Skeletal muscle satellite cell (primary cell): ENCODE measurements around the gene PTH1R.

ENCODE experiments used
- H3K27me3 ChIP-seq: 2 replicates; pipeline ENCODE4 v1.7.0; 2013; ENCODE audit warnings: low read length; ENCODE audit not compliant: control insufficient read depth, insufficient read depth
- H3K36me3 ChIP-seq: 2 replicates; pipeline ENCODE4 v1.7.0; 2013; ENCODE audit warnings: mild to moderate bottlenecking, control low read depth, low read length; ENCODE audit not compliant: insufficient read depth
- H3K4me1 ChIP-seq: 2 replicates; pipeline ENCODE4 v1.7.0; 2013; ENCODE audit warnings: low read length; ENCODE audit not compliant: control insufficient read depth, insufficient read depth
- H3K4me2 ChIP-seq: 2 replicates; pipeline ENCODE4 v1.7.0; 2013; ENCODE audit warnings: mild to moderate bottlenecking, low read length
- H3K4me3 ChIP-seq: 2 replicates; pipeline ENCODE4 v1.7.0; 2013; ENCODE audit warnings: low read length
- H3K9ac ChIP-seq: 2 replicates; pipeline ENCODE4 v1.7.0; 2013; ENCODE audit warnings: mild to moderate bottlenecking, low read depth, low read length, moderate library complexity
- H3K9me3 ChIP-seq: replicated peaks from 2 replicates; pipeline ENCODE4 v1.7.0; 2013; ENCODE audit warnings: mild to moderate bottlenecking, control low read depth, low read length

Gene PTH1R

DNA sequence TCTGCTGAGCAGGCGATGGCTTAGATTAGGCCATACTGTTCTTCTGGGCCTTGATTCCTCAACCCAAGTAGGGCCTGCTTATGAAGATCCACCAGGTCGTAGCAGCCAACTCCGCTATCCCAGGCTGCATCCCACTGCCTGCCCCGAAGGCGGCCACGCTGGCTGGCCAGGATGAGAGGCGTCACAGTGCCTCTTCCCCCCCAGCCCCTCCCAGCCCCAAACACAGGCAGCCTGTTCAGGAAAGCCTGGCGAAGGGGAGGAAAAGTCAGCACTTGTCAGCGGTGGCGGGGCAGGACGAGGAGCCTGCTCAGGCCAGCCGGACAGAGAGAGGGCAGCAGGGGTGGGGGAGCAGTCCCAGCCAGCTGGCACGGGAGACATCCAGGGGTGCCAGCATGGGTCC lies 11.2 kb downstream of the PTH1R start:
- H3K27me3 ChIP-seq: peaks cover 55% of the 10 kb centered on the region

DNA sequence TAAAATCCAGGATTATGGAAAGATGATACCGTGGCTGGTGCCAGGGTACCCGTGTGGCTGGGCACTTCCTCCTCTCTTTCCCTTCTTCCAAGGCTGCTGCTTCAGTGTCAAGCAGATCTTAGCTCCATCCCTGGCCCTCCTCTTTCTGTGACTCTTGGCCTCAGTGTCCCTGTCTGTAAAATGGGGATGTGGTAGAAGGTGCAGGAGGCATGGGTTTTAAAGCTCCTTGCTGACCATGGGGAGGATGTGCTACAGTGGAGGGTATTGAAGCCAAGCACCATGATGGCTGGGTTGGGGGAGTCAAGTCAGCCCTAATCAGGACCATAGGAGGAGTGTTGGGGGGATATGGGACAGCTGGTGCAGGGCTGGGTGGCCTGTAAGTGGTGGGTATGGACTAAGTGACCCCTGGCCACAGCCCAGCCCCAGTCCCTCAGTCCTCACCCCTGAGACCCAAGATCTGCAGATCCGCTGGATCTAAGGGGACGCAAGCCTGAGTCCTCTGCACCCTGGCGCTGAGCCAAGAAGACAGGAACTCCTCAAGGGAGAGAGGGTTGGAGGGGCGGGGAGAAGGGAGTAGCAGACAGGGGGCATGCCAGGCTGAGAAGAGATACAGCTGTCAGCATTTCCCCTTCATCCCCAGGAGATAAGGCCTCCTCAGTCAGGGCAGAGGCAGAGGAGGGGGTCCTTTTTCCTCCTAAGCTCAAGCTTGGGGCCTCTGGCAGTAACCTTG lies 12.0 kb downstream of the PTH1R start:
- Histone ChIP-seq H3K9me3 (no peaks in the 10 kb centered on the region), H3K9ac (no peak overlapping the region)

More for the DNA sequence above, 11.2 kb downstream of the PTH1R start:
- Histone ChIP-seq H3K9me3 (no peaks in the 10 kb centered on the region), H3K4me3 (no peak overlapping the region), H3K4me1 (peaks cover 12% of the 10 kb centered on the region), H3K4me2 (no peak overlapping the region), H3K36me3 (no peaks in the 10 kb centered on the region), H3K9ac (no peak overlapping the region)

DNA sequence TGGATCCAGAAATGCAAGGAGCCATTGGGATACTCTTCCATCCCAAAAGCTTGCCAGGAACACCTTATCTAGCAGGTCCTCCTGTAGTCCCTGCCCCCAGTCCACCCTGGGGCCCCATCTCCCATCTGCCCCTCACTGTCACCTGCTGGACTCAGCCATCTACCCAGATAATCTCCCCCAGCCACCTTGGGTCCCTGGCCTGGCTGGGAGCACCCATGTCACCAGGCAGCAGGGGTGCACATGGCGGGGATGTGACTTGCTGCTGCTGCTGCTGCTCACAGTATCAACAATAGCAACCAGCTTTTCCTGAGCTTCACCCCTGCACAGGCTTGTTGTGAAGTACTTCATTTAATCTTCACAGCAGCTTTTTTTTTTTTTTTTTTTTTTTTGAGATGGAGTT lies 12.6 kb downstream of the PTH1R start:
- Histone ChIP-seq H3K27me3 (peaks cover 40% of the 10 kb centered on the region), H3K4me1 (peaks cover 12% of the 10 kb centered on the region), H3K9me3 (no peaks in the 10 kb centered on the region), H3K4me3 (no peak overlapping the region), H3K4me2 (no peak overlapping the region), H3K36me3 (no peaks in the 10 kb centered on the region), H3K9ac (no peak overlapping the region)

More for the DNA sequence above, 12.0 kb downstream of the PTH1R start:
- no peak overlapping the region for H3K4me2 ChIP-seq
- peaks cover 12% of the 10 kb centered on the region for H3K4me1 ChIP-seq
- H3K36me3 ChIP-seq: no peaks in the 10 kb centered on the region
- H3K4me3 ChIP-seq: no peak overlapping the region
- H3K27me3 ChIP-seq: peaks cover 46% of the 10 kb centered on the region

DNA sequence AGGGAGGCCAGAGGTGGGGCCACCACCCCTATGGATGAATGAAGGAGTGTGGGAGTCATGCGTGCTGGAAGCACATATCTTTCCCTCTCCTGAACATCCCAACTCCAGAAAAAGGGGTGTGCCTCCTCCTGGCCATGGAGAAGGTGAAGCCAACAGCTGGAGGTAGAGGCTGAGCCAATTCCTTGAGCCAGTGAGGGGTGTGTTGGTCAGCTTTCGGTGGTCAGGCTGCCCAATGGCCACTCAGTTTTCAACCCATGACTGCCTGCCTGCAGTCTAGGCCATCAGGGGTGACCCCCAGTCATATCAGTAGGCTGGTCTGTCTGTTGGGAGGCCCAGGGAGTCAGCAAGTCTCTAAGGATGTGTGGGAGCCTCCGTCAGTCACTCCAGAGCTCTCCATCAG lies 13.6 kb downstream of the PTH1R start:
- Histone ChIP-seq H3K27me3 (peaks cover 42% of the 10 kb centered on the region), H3K4me3 (no peak overlapping the region), H3K4me2 (no peak overlapping the region), H3K36me3 (no peaks in the 10 kb centered on the region), H3K9ac (no peak overlapping the region), H3K4me1 (peaks cover 12% of the 10 kb centered on the region), H3K9me3 (no peaks in the 10 kb centered on the region)

DNA sequence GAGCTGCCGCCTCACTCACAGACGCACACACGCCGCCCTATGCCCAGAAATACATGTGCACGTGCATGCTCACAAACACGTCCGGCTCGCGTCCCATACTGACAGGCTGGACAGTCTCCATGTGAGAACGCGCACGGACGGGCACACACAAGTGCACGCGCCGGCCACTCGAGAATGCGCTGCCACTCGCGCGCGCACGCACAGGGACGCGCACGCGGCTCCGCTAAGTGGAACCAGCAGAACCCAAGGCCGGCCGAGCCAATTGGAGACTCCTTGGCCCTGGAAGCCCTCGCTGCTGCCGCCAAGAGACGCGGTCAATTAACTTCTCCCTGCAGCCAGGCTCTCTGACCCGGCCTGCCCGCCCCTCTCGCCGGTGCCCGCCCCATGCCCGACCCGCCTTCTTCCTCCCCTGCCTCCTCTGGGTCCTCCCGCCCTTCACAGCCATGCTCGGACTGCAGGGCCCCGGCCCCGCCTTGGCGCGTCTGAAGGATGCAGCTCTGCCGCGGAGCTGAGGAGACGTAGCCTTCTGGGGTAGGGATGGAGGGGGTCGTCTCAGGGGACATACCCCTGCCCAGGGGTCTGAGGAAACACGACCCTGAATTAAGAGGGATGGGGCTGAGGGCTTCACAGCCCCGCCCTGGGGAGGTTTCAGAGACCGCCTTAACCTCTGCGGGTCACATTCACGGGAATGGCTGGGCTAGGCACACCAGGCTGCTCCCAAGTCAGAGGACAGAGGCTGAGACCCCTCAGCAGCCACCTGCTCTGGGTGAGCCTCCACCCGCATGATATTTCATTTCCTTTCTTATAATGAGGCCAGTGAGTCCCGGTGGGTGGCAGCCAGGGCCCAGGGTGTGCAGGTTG lies 15.0 kb downstream of the PTH1R start:
- peak overlapping the region; percentile 12 for H3K9ac ChIP-seq
- H3K4me2 ChIP-seq: peak overlapping the region; percentile 94
- no peaks in the 10 kb centered on the region for H3K9me3 ChIP-seq
- H3K27me3 ChIP-seq: peaks cover 39% of the 10 kb centered on the region
- H3K4me3 ChIP-seq: peak overlapping the region; percentile 68
- peaks cover 12% of the 10 kb centered on the region for H3K4me1 ChIP-seq
- H3K36me3 ChIP-seq: no peaks in the 10 kb centered on the region

DNA sequence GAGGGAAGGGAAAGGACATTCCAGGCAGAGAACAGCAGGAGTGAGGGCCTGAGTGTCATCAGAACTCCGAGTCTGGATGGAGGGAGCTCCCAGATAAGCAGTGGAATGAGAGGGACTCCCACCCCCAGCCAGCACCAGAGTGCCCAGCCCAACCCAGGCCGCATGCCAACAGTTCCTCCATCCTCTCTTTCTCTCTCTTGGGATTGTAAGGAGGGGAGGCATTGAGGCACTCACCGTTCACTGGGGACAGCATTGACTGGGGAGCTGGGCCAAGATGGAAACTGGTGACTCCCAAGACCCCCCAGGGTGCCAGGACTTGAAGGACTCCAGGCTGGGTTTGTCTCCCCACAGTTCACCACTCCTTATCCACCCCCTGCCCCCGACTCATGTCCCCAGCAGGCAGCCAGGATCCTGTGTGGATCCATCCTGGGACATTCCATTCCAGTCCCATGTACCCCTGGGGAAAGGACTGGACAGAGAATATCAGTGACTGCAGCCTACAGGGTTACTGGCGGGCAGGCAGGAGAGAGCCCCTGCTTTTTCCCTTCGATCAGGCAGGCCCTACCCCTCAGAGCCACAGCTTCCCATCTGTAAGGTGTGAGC lies 15.7 kb downstream of the PTH1R start:
- Histone ChIP-seq H3K4me3 (no peak overlapping the region), H3K4me1 (peaks cover 12% of the 10 kb centered on the region), H3K36me3 (no peaks in the 10 kb centered on the region), H3K4me2 (peak overlapping the region; percentile 94), H3K9ac (no peak overlapping the region), H3K27me3 (peaks cover 35% of the 10 kb centered on the region), H3K9me3 (no peaks in the 10 kb centered on the region)

DNA sequence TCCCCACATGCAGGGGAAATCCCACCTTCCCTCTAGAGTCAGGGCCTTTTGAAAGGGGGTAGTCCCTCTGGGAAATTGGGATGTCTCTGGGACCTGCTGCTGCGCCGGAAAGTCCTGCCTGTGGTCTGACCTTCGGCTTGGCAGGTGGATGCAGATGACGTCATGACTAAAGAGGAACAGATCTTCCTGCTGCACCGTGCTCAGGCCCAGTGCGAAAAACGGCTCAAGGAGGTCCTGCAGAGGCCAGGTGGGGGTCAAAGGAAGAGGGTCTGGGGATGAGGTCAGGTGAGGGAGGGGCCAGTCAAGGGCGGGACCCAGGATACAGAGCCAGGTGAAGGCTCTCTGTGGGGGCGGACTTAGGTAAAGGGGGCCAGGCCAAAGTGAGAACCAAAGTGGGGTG lies 16.2 kb downstream of the PTH1R start:
- H3K9me3 ChIP-seq: no peaks in the 10 kb centered on the region
- no peak overlapping the region for H3K4me3 ChIP-seq
- H3K4me1 ChIP-seq: peaks cover 16% of the 10 kb centered on the region
- no peak overlapping the region for H3K4me2 ChIP-seq
- H3K9ac ChIP-seq: no peak overlapping the region
- H3K27me3 ChIP-seq: peaks cover 30% of the 10 kb centered on the region
- H3K36me3 ChIP-seq: no peaks in the 10 kb centered on the region

DNA sequence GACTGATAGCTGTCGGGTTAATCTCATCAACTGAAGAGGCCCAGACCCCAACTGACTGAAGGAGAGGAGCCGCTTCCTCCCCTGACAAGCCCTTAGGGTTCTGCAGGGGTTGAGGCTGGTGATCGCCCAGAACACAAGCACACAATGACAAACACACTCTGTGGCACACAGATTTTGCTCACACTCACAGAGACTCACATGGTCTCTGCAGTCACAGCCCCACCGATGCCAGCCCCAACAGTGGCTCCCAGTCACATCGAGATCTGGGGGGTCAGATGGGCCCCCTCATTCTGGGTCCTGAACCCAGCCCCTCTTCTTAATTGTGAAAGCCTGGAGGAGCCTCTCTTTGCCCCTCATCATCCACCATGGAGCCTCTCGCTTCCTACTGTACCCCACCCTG lies 16.7 kb downstream of the PTH1R start:
- no peaks in the 10 kb centered on the region for H3K9me3 ChIP-seq
- no peak overlapping the region for H3K4me3 ChIP-seq
- H3K4me1 ChIP-seq: peaks cover 21% of the 10 kb centered on the region
- H3K4me2 ChIP-seq: no peak overlapping the region
- peaks cover 25% of the 10 kb centered on the region for H3K27me3 ChIP-seq
- H3K36me3 ChIP-seq: no peaks in the 10 kb centered on the region
- H3K9ac ChIP-seq: no peak overlapping the region

DNA sequence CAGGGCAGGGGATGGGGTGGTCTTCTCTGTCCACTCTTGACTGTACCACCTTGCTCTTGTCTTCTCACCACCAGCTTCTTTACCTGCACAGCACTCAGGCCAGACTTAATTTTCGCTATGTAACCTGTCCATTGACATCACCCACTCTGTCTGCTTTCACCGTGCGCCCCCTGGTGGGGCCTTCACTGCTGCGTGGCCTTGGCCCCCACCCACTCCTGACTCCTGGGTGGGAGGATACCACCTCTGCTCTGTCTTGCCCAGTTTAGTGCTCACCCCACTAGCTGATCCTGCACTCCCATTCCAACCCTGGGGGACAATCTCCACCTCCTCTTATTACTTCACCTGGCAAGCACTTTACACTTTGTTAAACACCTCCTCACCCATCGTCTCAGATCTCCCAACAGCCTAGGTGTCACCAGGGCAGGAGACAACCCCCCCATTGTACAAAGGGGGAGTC lies 17.7 kb downstream of the PTH1R start:
- Histone ChIP-seq H3K9ac (no peak overlapping the region), H3K9me3 (no peaks in the 10 kb centered on the region), H3K4me1 (peaks cover 22% of the 10 kb centered on the region), H3K36me3 (no peaks in the 10 kb centered on the region), H3K4me2 (no peak overlapping the region), H3K27me3 (peaks cover 18% of the 10 kb centered on the region), H3K4me3 (no peak overlapping the region)

DNA sequence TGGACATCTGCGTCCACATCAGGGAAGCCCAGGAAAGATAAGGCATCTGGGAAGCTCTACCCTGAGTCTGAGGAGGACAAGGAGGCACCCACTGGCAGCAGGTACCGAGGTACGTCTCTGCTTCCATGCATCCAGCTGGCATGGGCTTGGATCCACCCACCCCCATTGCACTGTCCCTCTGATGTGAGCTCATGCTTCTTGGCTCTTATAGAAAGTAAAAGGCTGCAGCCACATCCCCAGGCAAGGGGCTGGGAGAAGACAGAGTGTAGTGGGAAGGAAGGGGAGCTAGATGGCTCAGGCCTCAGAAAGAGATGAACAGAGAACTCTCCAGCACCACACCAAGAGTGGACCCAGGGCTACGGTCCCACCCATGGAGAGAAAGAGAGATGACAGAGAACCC lies 18.2 kb downstream of the PTH1R start:
- Histone ChIP-seq H3K4me1 (peaks cover 22% of the 10 kb centered on the region), H3K4me2 (no peak overlapping the region), H3K9ac (no peak overlapping the region), H3K36me3 (no peaks in the 10 kb centered on the region), H3K27me3 (peaks cover 17% of the 10 kb centered on the region), H3K9me3 (no peaks in the 10 kb centered on the region), H3K4me3 (no peak overlapping the region)

DNA sequence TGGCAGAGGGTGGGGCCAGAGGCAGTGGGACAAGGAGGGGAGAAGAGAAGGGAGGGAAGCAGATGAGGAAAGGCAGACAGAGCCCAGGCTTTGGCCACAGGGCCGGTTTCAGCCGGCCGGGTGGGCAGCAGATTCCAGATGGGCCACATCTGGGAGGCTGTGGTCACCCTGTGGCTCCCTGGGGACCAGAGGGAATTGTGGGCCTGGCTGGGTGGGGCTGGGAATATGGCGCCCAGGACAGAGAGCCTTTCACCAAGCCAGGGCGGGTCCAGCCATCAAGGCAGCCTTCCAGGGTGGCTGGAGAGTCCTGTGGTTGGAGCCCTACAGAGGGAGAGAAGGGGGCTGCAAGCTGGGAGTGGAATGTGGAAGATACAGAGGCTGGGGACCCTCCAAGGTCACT lies 18.9 kb downstream of the PTH1R start:
- H3K4me1 ChIP-seq: peaks cover 22% of the 10 kb centered on the region
- H3K4me2 ChIP-seq: no peak overlapping the region
- H3K9me3 ChIP-seq: no peaks in the 10 kb centered on the region
- H3K4me3 ChIP-seq: no peak overlapping the region
- H3K36me3 ChIP-seq: no peaks in the 10 kb centered on the region
- no peak overlapping the region for H3K9ac ChIP-seq
- H3K27me3 ChIP-seq: peaks cover 10% of the 10 kb centered on the region
